H1 (cell line): ENCODE results near the gene TMEM222. TPM values are rescaled to one million over a fixed set of nuclear protein-coding genes. Genes with fewer than 3 reads are reported as not detected.

Source experiments
- RAD21 ChIP-seq, 2 experiments: IDR thresholded peaks in 1 of 2; conservative IDR thresholded peaks in 1 of 2; 2 replicates each; pipeline ENCODE4 v1.6.1; 2011; ENCODE audit warnings: low read depth in 2 of 2, low read length in 2 of 2, improper control_type of control experiment in 1 of 2, inconsistent platforms in 1 of 2, mild to moderate bottlenecking in 1 of 2, moderate library complexity in 1 of 2
- TAF1 ChIP-seq: IDR thresholded peaks from 2 replicates; pipeline ENCODE4 v1.6.1; 2011; ENCODE audit warnings: mild to moderate bottlenecking, low read depth, low read length
- YY1 ChIP-seq: IDR thresholded peaks from 2 replicates; pipeline ENCODE4 v1.6.1; 2011; ENCODE audit warnings: low read depth, mild to moderate bottlenecking, low read length
- polyA plus RNA-seq, 7 experiments: library from polyadenylated mRNA; depleted of rRNA in 3 of 7; stranded (reverse) in 5 of 7; unstranded in 2 of 7; fragments of >200 nt in 5 of 7; fragments of 200-250 nt in 2 of 7; gene quantifications; 1 replicate in 5 of 7; 2 replicates in 1 of 7; 4 replicates in 1 of 7; pipeline versions ENCODE4 v1.2.1 to v1.2.3, GENCODE V29; 2011 to 2013; ENCODE audit warnings: missing spikeins in 2 of 7, mixed read lengths in 2 of 7
- total RNA-seq: library from RNA; stranded (reverse); fragmentation: NEBNext Ultra II Directional; extraction: Animal tissue kit (Norgen Biotek cat#: 25700); gene quantifications from 2 replicates; pipeline ENCODE4 v1.2.1, GENCODE V29; 2021
- TF ChIP-seq, protein P1 (sequence below): fragments of 300-600 bp; sonication (generic); IDR thresholded peaks from 2 replicates; pipeline ENCODE4 v1.7.1; 2012; ENCODE audit warnings: low read length, moderate library complexity, mild to moderate bottlenecking, inconsistent platforms; ENCODE audit not compliant: insufficient replicate concordance
- TF ChIP-seq, protein P2 (sequence below), 3 experiments: IDR thresholded peaks; 1 replicate in 2 of 3; 2 replicates in 1 of 3; pipeline versions ENCODE4 v1.5.1 to v1.6.1; 2011; ENCODE audit warnings: low read length in 3 of 3, mild to moderate bottlenecking in 3 of 3, inconsistent platforms in 2 of 3, low read depth in 1 of 3, moderate library complexity in 1 of 3; ENCODE audit not compliant: insufficient read depth in 1 of 3; ENCODE audit errors: control extremely low read depth in 1 of 3

TMEM222 gene
- total and polyA plus RNA-seq, 2 of the 8 experiments (the other 6 are each of a cell fraction or from before 2014, with no cell fraction given), result 27.0 to 51.8 TPM

DNA sequence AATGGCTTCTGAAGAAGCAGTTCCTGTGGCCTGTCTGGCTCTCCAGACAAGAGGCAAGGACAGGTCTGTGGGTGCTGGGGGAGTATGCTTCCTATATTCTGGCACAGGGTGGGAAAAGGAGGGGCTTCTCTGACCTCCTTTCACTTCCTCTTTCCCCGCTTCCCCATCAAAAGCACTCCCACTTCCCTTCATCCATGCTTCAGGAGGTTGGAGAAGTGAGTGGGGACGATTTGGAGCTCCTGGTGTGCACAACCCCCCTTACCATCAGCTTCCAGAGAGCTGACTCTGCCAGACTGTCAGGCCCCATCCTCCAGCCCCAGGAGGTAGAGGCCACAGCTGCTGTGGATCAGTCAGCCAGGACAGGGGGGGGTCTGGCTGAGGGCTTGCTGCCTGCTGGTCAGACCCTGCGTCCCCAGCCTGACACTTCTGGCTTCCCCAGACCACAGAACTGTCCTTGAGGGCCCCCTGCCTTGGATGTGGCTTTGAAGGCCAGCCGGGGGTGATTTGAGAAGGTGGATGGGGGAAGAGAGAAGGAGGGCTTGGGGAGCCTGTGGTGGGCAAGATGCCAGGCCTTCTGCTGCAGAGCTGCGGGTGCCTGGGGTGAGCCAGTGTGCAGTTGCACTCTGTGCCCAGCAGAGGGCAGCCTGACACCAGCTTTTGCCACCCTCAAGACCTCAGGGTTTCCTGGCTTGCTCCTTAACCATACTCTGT, 21.5 kb upstream of the TMEM222 start (continued):
- TF ChIP-seq, protein P1, sequence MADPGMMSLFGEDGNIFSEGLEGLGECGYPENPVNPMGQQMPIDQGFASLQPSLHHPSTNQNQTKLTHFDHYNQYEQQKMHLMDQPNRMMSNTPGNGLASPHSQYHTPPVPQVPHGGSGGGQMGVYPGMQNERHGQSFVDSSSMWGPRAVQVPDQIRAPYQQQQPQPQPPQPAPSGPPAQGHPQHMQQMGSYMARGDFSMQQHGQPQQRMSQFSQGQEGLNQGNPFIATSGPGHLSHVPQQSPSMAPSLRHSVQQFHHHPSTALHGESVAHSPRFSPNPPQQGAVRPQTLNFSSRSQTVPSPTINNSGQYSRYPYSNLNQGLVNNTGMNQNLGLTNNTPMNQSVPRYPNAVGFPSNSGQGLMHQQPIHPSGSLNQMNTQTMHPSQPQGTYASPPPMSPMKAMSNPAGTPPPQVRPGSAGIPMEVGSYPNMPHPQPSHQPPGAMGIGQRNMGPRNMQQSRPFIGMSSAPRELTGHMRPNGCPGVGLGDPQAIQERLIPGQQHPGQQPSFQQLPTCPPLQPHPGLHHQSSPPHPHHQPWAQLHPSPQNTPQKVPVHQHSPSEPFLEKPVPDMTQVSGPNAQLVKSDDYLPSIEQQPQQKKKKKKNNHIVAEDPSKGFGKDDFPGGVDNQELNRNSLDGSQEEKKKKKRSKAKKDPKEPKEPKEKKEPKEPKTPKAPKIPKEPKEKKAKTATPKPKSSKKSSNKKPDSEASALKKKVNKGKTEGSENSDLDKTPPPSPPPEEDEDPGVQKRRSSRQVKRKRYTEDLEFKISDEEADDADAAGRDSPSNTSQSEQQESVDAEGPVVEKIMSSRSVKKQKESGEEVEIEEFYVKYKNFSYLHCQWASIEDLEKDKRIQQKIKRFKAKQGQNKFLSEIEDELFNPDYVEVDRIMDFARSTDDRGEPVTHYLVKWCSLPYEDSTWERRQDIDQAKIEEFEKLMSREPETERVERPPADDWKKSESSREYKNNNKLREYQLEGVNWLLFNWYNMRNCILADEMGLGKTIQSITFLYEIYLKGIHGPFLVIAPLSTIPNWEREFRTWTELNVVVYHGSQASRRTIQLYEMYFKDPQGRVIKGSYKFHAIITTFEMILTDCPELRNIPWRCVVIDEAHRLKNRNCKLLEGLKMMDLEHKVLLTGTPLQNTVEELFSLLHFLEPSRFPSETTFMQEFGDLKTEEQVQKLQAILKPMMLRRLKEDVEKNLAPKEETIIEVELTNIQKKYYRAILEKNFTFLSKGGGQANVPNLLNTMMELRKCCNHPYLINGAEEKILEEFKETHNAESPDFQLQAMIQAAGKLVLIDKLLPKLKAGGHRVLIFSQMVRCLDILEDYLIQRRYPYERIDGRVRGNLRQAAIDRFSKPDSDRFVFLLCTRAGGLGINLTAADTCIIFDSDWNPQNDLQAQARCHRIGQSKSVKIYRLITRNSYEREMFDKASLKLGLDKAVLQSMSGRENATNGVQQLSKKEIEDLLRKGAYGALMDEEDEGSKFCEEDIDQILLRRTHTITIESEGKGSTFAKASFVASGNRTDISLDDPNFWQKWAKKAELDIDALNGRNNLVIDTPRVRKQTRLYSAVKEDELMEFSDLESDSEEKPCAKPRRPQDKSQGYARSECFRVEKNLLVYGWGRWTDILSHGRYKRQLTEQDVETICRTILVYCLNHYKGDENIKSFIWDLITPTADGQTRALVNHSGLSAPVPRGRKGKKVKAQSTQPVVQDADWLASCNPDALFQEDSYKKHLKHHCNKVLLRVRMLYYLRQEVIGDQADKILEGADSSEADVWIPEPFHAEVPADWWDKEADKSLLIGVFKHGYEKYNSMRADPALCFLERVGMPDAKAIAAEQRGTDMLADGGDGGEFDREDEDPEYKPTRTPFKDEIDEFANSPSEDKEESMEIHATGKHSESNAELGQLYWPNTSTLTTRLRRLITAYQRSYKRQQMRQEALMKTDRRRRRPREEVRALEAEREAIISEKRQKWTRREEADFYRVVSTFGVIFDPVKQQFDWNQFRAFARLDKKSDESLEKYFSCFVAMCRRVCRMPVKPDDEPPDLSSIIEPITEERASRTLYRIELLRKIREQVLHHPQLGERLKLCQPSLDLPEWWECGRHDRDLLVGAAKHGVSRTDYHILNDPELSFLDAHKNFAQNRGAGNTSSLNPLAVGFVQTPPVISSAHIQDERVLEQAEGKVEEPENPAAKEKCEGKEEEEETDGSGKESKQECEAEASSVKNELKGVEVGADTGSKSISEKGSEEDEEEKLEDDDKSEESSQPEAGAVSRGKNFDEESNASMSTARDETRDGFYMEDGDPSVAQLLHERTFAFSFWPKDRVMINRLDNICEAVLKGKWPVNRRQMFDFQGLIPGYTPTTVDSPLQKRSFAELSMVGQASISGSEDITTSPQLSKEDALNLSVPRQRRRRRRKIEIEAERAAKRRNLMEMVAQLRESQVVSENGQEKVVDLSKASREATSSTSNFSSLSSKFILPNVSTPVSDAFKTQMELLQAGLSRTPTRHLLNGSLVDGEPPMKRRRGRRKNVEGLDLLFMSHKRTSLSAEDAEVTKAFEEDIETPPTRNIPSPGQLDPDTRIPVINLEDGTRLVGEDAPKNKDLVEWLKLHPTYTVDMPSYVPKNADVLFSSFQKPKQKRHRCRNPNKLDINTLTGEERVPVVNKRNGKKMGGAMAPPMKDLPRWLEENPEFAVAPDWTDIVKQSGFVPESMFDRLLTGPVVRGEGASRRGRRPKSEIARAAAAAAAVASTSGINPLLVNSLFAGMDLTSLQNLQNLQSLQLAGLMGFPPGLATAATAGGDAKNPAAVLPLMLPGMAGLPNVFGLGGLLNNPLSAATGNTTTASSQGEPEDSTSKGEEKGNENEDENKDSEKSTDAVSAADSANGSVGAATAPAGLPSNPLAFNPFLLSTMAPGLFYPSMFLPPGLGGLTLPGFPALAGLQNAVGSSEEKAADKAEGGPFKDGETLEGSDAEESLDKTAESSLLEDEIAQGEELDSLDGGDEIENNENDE, result no peak
- TF ChIP-seq, protein P2, sequence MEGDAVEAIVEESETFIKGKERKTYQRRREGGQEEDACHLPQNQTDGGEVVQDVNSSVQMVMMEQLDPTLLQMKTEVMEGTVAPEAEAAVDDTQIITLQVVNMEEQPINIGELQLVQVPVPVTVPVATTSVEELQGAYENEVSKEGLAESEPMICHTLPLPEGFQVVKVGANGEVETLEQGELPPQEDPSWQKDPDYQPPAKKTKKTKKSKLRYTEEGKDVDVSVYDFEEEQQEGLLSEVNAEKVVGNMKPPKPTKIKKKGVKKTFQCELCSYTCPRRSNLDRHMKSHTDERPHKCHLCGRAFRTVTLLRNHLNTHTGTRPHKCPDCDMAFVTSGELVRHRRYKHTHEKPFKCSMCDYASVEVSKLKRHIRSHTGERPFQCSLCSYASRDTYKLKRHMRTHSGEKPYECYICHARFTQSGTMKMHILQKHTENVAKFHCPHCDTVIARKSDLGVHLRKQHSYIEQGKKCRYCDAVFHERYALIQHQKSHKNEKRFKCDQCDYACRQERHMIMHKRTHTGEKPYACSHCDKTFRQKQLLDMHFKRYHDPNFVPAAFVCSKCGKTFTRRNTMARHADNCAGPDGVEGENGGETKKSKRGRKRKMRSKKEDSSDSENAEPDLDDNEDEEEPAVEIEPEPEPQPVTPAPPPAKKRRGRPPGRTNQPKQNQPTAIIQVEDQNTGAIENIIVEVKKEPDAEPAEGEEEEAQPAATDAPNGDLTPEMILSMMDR (IDR thresholded peaks at IDR 0.05; ENCODE audit: control extremely low read depth in 1 of 3, insufficient read depth in 1 of 3, low read depth in 1 of 3, low read length in 3 of 3), result peak; percentile 97 to 99 (median 99)
- TF ChIP-seq YY1, result 0 out of 2 replicates have a peak, but pooled peaks have one; percentile 12
- peak; percentile 99 to 100 for TF ChIP-seq RAD21 (IDR thresholded peaks at IDR 0.05 in 1 of 2, conservative IDR thresholded peaks at IDR 0.05 in 1 of 2; ENCODE audit: low read depth in 2 of 2, low read length in 2 of 2)
- no peak for TF ChIP-seq TAF1
- TF ChIP-seq, all 59 proteins: peak for 4
